ENCODE measurements around the gene HAVCR1.

GRCh38 chr5:157004893-157005551, 53.9 kb downstream of the HAVCR1 start:
- TF ChIP-seq POLR2AphosphoS5 (IDR thresholded peaks at IDR 0.05; ENCODE audit: low read depth, low read length) (no peak), POLR2A (IDR thresholded peaks at IDR 0.05; ENCODE audit: low read depth, low read length) (no peak), TAF1 (IDR thresholded peaks at IDR 0.05; ENCODE audit: low read depth, low read length) (no peak), POU2F2 (IDR thresholded peaks at IDR 0.05; ENCODE audit: low read depth, low read length) (no peak), SPI1 (IDR thresholded peaks at IDR 0.05; ENCODE audit: low read depth, low read length) (no peak)
